ENCODE data around the gene SIRPD.

- TF ChIP-seq CTCF (IDR thresholded peaks at IDR 0.05) (no peak), EP300 (IDR thresholded peaks at IDR 0.05) (no peak)
These were observed 30.6 kb downstream of the SIRPD start for GRCh38 chr20:1526896-1527295.

Measured in sigmoid colon (tissue), 4 donors.